ENCODE measurements around the gene SVOP.

SVOP gene

GRCh38 chr12:108967869-108968540, 52.9 kb downstream of the SVOP start:
- ATAC-seq (ENCODE audit: insufficient read depth, low read depth): no peak
- TF ChIP-seq CTCF (IDR thresholded peaks at IDR 0.05; ENCODE audit: borderline replicate concordance, extremely low read depth, low read length, poor library complexity, severe bottlenecking) (peak; percentile 65), EZH2 (IDR thresholded peaks at IDR 0.05; ENCODE audit: borderline replicate concordance, low read depth, low read length, severe bottlenecking) (no peak)
- H3K9ac ChIP-seq (ENCODE audit: low read depth, low read length): no peak overlapping the region
- H3K36me3 ChIP-seq (ENCODE audit: insufficient read depth, low read length): no peaks in the 10 kb centered on the region
- no peak for DNase-seq
- H2AFZ ChIP-seq (ENCODE audit: low read depth, low read length): no peak overlapping the region
- no peak overlapping the region for H3K4me2 ChIP-seq (ENCODE audit: insufficient read depth, low read length)
- no peaks in the 10 kb centered on the region for H4K20me1 ChIP-seq (ENCODE audit: insufficient read depth, low read length)
- H3K4me3 ChIP-seq (ENCODE audit: low read depth in 1 of 2, low read length in 2 of 2): no peak overlapping the region
- no peaks in the 10 kb centered on the region for H3K79me2 ChIP-seq (ENCODE audit: insufficient read depth, low read length)
- no peak overlapping the region for H3K27ac ChIP-seq (ENCODE audit: low read length)
- H3K9me3 ChIP-seq (ENCODE audit: insufficient read depth, low read length, severe bottlenecking): no peaks in the 10 kb centered on the region
- no peaks in the 10 kb centered on the region for H3K4me1 ChIP-seq (ENCODE audit: insufficient read depth, low read length)
- peaks cover 3% of the 10 kb centered on the region for H3K27me3 ChIP-seq (ENCODE audit: insufficient read depth, low read length, poor library complexity)

GRCh38 chr12:108966378-108967151, 54.3 kb downstream of the SVOP start:
- Histone ChIP-seq H3K9ac (ENCODE audit: low read depth, low read length) (no peak overlapping the region), H3K9me3 (ENCODE audit: insufficient read depth, low read length, severe bottlenecking) (no peaks in the 10 kb centered on the region), H3K4me1 (ENCODE audit: insufficient read depth, low read length) (no peaks in the 10 kb centered on the region), H3K36me3 (ENCODE audit: insufficient read depth, low read length) (no peaks in the 10 kb centered on the region), H3K4me2 (ENCODE audit: insufficient read depth, low read length) (no peak overlapping the region), H3K27ac (ENCODE audit: low read length) (no peak overlapping the region), H3K4me3 (ENCODE audit: low read depth in 1 of 2, low read length in 2 of 2) (no peak overlapping the region), H3K79me2 (ENCODE audit: insufficient read depth, low read length) (no peaks in the 10 kb centered on the region), H2AFZ (ENCODE audit: low read depth, low read length) (no peak overlapping the region), H4K20me1 (ENCODE audit: insufficient read depth, low read length) (no peaks in the 10 kb centered on the region), H3K27me3 (ENCODE audit: insufficient read depth, low read length, poor library complexity) (peaks cover 3% of the 10 kb centered on the region)
- ATAC-seq (ENCODE audit: insufficient read depth, low read depth) (no peak), DNase-seq (no peak)
- TF ChIP-seq EZH2 (IDR thresholded peaks at IDR 0.05; ENCODE audit: borderline replicate concordance, low read depth, low read length, severe bottlenecking): no peak
- TF ChIP-seq CTCF (IDR thresholded peaks at IDR 0.05; ENCODE audit: borderline replicate concordance, extremely low read depth, low read length, poor library complexity, severe bottlenecking): no peak

GRCh38 chr12:108965886-108966285, 55.0 kb downstream of the SVOP start:
- Histone ChIP-seq H3K4me3 (ENCODE audit: low read depth in 1 of 2, low read length in 2 of 2) (no peak overlapping the region), H3K27ac (ENCODE audit: low read length) (no peak overlapping the region), H4K20me1 (ENCODE audit: insufficient read depth, low read length) (no peaks in the 10 kb centered on the region), H3K9me3 (ENCODE audit: insufficient read depth, low read length, severe bottlenecking) (no peaks in the 10 kb centered on the region), H3K27me3 (ENCODE audit: insufficient read depth, low read length, poor library complexity) (peaks cover 3% of the 10 kb centered on the region), H3K36me3 (ENCODE audit: insufficient read depth, low read length) (no peaks in the 10 kb centered on the region), H3K9ac (ENCODE audit: low read depth, low read length) (no peak overlapping the region), H2AFZ (ENCODE audit: low read depth, low read length) (no peak overlapping the region), H3K4me1 (ENCODE audit: insufficient read depth, low read length) (no peaks in the 10 kb centered on the region), H3K79me2 (ENCODE audit: insufficient read depth, low read length) (no peaks in the 10 kb centered on the region), H3K4me2 (ENCODE audit: insufficient read depth, low read length) (no peak overlapping the region)
- no peak for DNase-seq
- ATAC-seq (ENCODE audit: insufficient read depth, low read depth): no peak
- TF ChIP-seq CTCF (IDR thresholded peaks at IDR 0.05; ENCODE audit: borderline replicate concordance, extremely low read depth, low read length, poor library complexity, severe bottlenecking) (no peak), EZH2 (IDR thresholded peaks at IDR 0.05; ENCODE audit: borderline replicate concordance, low read depth, low read length, severe bottlenecking) (no peak)

Data from DND-41 (cell line).